Measurements from ENCODE around the gene RNF182.

DNA sequence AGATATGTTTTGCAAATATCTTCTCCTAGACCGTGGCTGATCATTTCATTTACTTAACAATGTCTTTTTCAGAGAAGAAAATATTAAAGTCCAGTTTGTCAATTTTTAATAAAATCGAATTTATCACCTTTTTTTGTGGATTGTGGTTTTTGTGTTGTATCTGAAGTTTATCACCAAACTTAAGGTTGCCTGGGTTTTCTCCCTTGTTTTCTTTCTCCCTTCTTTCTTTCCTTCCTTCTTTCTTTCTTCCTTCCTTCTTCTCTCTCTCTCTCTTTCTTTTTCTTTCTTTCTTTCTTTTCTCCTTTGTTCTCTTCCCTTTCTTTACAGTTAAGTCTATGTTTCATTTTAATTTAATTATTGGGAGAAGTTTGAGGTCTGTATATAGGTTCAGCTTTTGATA is 68.7 kb downstream of the RNF182 start:
- TF ChIP-seq, protein P1, sequence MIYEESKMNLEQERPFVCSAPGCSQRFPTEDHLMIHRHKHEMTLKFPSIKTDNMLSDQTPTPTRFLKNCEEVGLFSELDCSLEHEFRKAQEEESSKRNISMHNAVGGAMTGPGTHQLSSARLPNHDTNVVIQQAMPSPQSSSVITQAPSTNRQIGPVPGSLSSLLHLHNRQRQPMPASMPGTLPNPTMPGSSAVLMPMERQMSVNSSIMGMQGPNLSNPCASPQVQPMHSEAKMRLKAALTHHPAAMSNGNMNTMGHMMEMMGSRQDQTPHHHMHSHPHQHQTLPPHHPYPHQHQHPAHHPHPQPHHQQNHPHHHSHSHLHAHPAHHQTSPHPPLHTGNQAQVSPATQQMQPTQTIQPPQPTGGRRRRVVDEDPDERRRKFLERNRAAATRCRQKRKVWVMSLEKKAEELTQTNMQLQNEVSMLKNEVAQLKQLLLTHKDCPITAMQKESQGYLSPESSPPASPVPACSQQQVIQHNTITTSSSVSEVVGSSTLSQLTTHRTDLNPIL (CRISPR knock-in tag; IDR thresholded peaks at IDR 0.05; ENCODE audit: low read depth): no peak
- TF ChIP-seq TOX (CRISPR knock-in tag; IDR thresholded peaks at IDR 0.05; ENCODE audit: borderline replicate concordance) (no peak), ZFP3 (CRISPR knock-in tag; IDR thresholded peaks at IDR 0.05) (no peak), BACH2 (CRISPR knock-in tag; IDR thresholded peaks at IDR 0.05; ENCODE audit: borderline replicate concordance) (no peak), SNAI2 (CRISPR knock-in tag; IDR thresholded peaks at IDR 0.05) (no peak), ISL1 (CRISPR knock-in tag; IDR thresholded peaks at IDR 0.05) (no peak), ARNTL (CRISPR knock-in tag; IDR thresholded peaks at IDR 0.05; ENCODE audit: borderline replicate concordance, low read depth) (no peak), OSR1 (CRISPR knock-in tag; IDR thresholded peaks at IDR 0.05) (no peak), CSDC2 (CRISPR knock-in tag; IDR thresholded peaks at IDR 0.05) (no peak), RARB (CRISPR knock-in tag; IDR thresholded peaks at IDR 0.05) (no peak), ZNF565 (CRISPR knock-in tag; conservative IDR thresholded peaks at IDR 0.05; ENCODE audit: low read depth) (no peak)
- TF ChIP-seq, protein P2, sequence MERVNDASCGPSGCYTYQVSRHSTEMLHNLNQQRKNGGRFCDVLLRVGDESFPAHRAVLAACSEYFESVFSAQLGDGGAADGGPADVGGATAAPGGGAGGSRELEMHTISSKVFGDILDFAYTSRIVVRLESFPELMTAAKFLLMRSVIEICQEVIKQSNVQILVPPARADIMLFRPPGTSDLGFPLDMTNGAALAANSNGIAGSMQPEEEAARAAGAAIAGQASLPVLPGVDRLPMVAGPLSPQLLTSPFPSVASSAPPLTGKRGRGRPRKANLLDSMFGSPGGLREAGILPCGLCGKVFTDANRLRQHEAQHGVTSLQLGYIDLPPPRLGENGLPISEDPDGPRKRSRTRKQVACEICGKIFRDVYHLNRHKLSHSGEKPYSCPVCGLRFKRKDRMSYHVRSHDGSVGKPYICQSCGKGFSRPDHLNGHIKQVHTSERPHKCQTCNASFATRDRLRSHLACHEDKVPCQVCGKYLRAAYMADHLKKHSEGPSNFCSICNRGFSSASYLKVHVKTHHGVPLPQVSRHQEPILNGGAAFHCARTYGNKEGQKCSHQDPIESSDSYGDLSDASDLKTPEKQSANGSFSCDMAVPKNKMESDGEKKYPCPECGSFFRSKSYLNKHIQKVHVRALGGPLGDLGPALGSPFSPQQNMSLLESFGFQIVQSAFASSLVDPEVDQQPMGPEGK (CRISPR knock-in tag; IDR thresholded peaks at IDR 0.05; ENCODE audit: borderline replicate concordance): no peak
- TF ChIP-seq, protein P3, sequence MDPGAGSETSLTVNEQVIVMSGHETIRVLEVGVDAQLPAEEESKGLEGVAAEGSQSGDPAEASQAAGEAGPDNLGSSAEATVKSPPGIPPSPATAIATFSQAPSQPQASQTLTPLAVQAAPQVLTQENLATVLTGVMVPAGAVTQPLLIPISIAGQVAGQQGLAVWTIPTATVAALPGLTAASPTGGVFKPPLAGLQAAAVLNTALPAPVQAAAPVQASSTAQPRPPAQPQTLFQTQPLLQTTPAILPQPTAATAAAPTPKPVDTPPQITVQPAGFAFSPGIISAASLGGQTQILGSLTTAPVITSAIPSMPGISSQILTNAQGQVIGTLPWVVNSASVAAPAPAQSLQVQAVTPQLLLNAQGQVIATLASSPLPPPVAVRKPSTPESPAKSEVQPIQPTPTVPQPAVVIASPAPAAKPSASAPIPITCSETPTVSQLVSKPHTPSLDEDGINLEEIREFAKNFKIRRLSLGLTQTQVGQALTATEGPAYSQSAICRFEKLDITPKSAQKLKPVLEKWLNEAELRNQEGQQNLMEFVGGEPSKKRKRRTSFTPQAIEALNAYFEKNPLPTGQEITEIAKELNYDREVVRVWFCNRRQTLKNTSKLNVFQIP (CRISPR knock-in tag; IDR thresholded peaks at IDR 0.05; ENCODE audit: borderline replicate concordance, low read depth): no peak

Data from SK-N-SH treated with all-trans-retinoic acid at 6 μM for 48 hours (cell line).